GM10248 (cell line): Measurements from ENCODE around the gene CFAP61.
"Not testable (repeated sequence)": the region's sequence is repeated elsewhere in the genome, so short reads cannot be mapped to it uniquely, and the experiment has no call there.

Experiments used
- CTCF ChIA-PET: fragments of 300-600 bp; sonication (Branson Sonifier 250); formaldehyde crosslinking; extraction: SDS; loops from one replicate; lab custom pipeline; 2021; ENCODE audit warnings: antibody characterized with exemption; lab: Yijun Ruan, JAX
- POLR2A ChIA-PET: fragments of 350-650 bp; sonication (Branson Sonifier 250); formaldehyde crosslinking; extraction: SDS; loops from one replicate; lab custom pipeline; 2020; ENCODE audit warnings: antibody characterized with exemption; lab: Yijun Ruan, JAX
- DNase-seq: peaks from one replicate; pipeline ENCODE4 v3.0.0; 2012; ENCODE audit errors: extremely low spot score
- TF ChIP-seq, protein P1 (sequence below): IDR thresholded peaks from 2 replicates; pipeline ENCODE4 v1.5.1; 2012; ENCODE audit warnings: mild to moderate bottlenecking, low read depth; ENCODE audit errors: extremely low read depth, missing control alignments, control extremely low read depth

CFAP61 gene, protein sequence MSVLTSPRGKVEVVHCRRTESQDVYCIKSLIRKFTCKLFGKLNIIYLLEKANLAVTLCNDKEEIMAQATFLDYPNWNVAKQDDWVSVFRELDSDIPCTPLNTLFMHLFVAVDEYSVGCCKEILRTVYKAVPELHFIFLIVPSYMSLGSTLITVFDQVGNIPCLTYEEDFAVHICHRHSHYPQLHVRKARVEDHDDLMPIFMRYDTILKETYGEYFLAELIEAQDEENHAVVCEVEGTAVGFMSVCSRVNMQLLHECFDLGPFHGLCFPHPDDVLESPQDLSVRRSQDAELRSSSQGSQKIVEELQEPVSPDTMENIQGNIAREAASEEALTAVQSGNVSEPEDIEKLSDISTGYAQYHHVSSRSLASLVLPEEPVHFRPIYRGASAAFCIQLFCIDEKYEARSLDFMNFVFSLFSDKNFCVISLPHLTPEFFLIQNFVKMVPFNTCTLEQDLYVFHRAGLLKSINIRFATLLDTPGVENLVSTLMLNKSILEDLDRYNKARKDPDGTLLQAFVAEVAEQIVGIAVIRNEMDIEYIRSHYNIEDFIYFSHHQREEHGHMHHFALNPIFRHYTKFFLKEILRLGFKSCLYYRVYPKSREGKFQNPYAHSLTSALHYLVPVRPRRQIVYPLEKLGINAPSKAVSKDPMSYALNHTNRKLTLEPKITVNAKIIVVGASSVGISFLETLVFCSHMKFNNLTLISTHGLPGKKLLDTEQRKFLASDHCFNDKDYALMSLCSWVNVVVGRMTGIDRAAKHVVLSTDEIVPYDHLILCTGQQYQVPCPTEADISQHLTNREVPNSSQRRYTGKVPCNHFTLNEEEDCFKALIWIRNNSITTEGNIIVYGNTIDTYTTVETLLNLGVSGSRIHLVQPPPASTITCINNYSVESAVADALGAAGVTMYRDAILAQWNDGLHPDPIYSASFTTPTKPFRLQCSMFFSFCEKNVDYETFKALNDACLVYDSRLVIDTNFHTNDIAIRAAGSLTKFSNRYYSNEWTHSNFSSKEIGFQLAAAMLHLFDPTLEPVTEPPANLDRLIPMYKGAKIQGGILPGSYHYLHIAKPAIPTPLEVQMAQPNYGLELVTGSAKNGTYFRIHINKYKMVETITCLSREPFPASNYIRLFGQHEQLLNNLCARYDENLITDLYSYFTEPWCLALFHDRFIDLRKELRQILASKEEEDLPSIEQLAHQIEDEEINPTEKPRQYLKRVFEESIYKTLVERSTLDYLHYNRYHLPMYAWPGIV

DNA sequence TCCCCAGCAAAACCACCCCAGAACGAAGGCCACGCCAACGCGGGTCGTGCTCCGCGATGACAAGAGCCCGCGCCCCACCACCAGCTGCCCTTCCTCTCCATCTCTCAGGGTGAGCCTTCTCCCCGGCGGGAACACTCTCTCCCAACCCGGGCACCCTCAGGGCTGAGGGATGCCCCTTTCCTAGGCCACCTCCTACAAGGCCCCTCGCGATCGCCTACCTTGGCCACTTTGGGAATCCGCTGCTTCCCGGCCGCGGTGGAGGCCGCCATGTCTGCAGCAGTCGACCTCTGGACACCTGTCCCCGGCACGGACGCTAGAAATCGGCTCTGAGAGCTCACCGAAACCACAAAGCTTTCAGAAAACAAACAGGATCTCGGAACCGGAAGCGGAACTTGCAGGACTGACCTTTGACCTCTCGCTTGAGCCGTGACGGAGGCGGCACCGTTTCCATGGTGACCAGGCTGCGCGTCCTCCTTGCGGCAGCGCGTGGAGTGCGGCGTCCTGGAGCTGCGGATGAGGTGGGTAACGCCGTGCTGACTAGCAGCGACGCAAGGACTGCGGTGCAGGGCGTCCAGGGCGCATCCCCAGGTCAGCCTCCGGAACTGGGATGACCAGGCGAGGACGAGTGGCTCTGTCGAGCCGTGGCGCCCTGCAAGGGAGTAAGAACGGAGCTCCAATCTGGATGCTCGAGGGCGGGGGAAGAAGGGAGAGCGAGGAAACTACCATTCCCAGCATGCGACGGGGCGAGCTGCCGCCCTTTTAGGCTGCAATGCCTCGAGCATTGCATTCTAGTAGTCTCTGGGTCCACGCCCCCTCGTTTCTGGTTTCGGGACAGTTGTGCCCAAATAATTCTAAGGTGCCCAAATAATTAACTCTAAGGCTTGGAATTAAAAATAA is at the start of gene CFAP61, which contains the start of gene CRNKL1:
Gene CFAP61 (plus strand): TSS at position 459 of the 897 bp plus-strand sequence. CDS start 4,122 bp downstream, outside the sequence.
Gene CRNKL1 (minus strand): TSS at position 393 of the 897 bp plus-strand sequence. CDS start 124 bp downstream, at position 269.
- ChIA-PET POLR2A (no interaction called here), CTCF (interaction anchor here (0.9 to 3.2 kb wide), 10 partner anchors 9 to 1183 kb away, joined by 3 to 17 read pairs (median 4); partner anchors contain the start of gene NAA20)
- DNase-seq = peak; percentile 95
- TF ChIP-seq, protein P1, sequence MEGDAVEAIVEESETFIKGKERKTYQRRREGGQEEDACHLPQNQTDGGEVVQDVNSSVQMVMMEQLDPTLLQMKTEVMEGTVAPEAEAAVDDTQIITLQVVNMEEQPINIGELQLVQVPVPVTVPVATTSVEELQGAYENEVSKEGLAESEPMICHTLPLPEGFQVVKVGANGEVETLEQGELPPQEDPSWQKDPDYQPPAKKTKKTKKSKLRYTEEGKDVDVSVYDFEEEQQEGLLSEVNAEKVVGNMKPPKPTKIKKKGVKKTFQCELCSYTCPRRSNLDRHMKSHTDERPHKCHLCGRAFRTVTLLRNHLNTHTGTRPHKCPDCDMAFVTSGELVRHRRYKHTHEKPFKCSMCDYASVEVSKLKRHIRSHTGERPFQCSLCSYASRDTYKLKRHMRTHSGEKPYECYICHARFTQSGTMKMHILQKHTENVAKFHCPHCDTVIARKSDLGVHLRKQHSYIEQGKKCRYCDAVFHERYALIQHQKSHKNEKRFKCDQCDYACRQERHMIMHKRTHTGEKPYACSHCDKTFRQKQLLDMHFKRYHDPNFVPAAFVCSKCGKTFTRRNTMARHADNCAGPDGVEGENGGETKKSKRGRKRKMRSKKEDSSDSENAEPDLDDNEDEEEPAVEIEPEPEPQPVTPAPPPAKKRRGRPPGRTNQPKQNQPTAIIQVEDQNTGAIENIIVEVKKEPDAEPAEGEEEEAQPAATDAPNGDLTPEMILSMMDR = no peak

DNA sequence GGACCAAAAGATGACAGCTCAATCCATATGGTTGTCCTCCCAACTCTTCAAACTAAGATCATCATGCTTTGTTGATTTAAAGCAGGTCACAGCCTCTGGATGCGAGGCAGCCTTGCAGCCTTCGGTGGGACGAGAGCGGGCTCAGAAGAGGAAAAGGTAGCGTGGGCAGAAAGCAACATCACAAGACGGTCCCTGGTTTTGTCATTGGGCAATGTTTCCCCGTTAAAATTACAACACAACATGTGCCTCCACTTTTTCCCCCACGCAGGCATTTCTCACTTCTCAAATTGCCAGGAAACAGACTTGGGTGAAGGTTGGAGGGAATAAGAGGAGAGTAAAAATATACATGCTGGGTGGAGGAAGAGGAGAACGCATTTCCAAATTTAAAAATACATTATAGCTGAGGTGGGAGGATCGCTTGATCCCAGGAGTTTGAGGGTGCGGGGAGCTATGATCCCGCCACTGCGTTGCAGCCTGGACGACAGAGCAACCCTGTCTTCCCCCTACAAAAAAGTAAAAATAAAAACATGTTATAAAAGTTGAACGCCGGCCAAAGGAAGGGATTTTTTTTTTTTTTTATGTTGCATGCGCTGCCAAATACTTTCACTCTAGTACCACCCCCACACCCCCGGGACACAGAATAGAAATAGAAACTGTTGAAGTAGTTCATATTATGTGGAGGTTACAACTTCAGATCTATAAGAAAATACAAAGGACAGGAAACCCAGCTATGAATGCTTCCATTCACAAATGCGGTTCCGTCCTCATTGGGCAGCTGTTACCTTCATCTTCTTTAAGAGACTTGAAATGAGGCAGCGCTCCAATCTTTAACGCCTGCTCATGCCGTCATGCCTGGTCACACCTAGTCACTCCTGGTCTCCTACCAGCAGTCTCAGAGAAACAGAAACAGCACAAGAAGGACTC is 49.0 kb upstream of the CFAP61 start:
- peak; percentile 29 for DNase-seq
- TF ChIP-seq, protein P1 = no peak
- ChIA-PET CTCF (interaction anchor here (1.0 to 1.4 kb wide), 4 partner anchors 10 to 217 kb away, joined by 3 read pairs; partner anchors contain the start of gene NAA20), POLR2A (no interaction called here)

DNA sequence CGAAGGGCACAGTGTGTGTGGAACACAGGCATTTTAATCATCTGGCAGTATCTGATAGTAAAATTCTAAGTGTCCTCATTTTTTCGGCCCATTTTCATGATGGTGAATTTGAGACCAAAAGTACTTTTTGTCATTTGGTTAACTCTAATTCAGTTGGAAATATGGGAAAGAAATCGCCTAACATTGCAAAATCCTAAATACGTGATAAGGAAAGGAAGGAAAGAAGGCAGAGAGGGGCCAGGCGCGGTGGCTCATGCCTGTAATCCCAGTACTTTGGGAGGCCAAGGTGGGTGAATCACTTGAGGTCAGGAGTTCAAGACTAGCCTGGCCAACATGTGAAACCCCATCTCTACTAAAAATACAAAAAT is 48.4 kb upstream of the CFAP61 start:
- POLR2A ChIA-PET, DNase-seq: not testable (repeated sequence)

DNA sequence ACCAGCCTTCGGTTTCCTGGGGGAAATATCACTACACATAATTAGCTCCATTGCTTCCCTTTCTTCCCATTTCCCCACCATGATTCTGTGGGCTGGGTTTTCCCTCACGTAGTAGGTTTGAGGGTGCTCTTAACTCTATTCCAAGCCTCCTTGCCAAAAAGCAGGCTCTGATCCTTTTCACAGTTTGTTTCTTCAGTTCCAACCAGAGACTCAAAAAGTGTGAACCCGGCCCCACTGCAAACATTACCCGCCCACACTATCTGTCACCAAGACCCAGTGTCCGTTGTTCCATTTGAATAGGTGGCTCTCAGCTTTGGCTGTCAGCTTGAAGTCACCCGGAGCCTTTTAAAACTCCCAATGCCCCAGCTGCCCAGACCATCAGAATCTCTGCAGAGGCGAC is 47.0 kb upstream of the CFAP61 start:
- DNase-seq = no peak
- TF ChIP-seq, protein P1 = no peak
- ChIA-PET CTCF (no interaction called here), POLR2A (interaction anchor here (0.6 kb wide), 1 partner anchor 35 kb away, joined by 3 read pairs; no protein-coding TSS in a partner anchor)

More for the DNA sequence above, 48.4 kb upstream of the CFAP61 start:
- CTCF ChIA-PET = interaction anchor here (0.8 to 1.4 kb wide), 3 partner anchors 10 to 14 kb away, joined by 3 read pairs; no protein-coding TSS in a partner anchor

DNA sequence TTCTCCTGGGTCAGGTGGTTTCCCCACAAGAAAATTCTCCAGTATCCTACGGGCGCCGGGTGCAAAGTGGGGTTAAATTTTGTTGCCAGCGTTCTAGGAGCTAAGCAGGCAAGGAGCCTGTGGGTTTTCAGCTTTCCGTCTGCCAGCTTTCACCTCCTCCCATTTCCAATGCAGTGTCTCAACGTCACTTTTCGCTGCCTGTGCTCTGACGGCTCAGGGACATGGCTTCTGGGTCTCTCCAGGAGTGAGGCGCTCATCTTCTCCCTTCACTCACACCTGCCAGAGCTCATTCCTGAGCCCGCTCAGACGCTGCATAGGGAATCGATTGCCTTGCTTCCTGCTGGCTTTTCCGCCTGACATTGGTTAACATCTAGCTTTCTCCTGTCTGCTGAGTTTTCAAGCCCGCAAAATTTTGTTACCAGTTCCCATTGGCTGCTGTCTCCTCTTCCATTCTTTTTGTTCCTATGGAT is 42.5 kb upstream of the CFAP61 start:
- TF ChIP-seq, protein P1 = no peak
- ChIA-PET POLR2A (no interaction called here), CTCF (interaction anchor here (0.9 to 1.2 kb wide), 2 partner anchors 13 to 23 kb away, joined by 3 to 4 read pairs; no protein-coding TSS in a partner anchor)
- no peak for DNase-seq
